Kidney (tissue), 14 donors: ENCODE data around the gene THEMIS. TPM values are rescaled to one million over a fixed set of nuclear protein-coding genes. Genes with fewer than 3 reads are reported as not detected.

ENCODE experiments used
- DNase-seq, 5 donors: peaks; one replicate each; pipeline ENCODE4 v3.0.0-alpha.2; 2013 to 2020
- FAIRE-seq: peaks from 2 replicates; lab custom pipeline; 2012; peaks lifted over from hg19 to GRCh38; lab: Jason Lieb, UNC
- H3K27ac ChIP-seq, 2 donors: one replicate each; pipeline ENCODE4 v1.7.0; 2013; ENCODE audit warnings: low read depth in 2 of 2, low read length in 2 of 2, inconsistent platforms in 1 of 2
- H3K27me3 ChIP-seq: one replicate; pipeline ENCODE4 v1.7.1; 2013; ENCODE audit warnings: low read length, inconsistent platforms; ENCODE audit not compliant: control insufficient read depth, insufficient read depth
- H3K36me3 ChIP-seq, 3 donors: one replicate each; pipeline versions ENCODE4 v1.7.0 to v1.7.1; 2013; ENCODE audit warnings: low read length in 3 of 3, control low read depth in 1 of 3, inconsistent platforms in 1 of 3; ENCODE audit not compliant: insufficient read depth in 3 of 3, control insufficient read depth in 2 of 3
- H3K4me1 ChIP-seq, 3 donors: one replicate each; pipeline versions ENCODE4 v1.7.0 to v1.7.1; 2013; ENCODE audit warnings: low read length in 3 of 3, inconsistent platforms in 1 of 3, low read depth in 1 of 3; ENCODE audit not compliant: control insufficient read depth in 2 of 3, insufficient read depth in 2 of 3
- H3K4me3 ChIP-seq, 3 donors: one replicate each; pipeline versions ENCODE4 v1.7.0 to v1.8.1; 2013; ENCODE audit warnings: low read length in 3 of 3, control low read depth in 1 of 3, inconsistent platforms in 1 of 3
- H3K9ac ChIP-seq, 3 donors: one replicate each; pipeline versions ENCODE4 v1.7.0 to v1.7.1; 2013; ENCODE audit warnings: low read length in 3 of 3, control low read depth in 1 of 3, inconsistent platforms in 1 of 3
- H3K9me3 ChIP-seq, 3 donors: one replicate each; pipeline versions ENCODE4 v1.7.0 to v1.7.1; 2013; ENCODE audit warnings: low read length in 3 of 3, control low read depth in 1 of 3, inconsistent platforms in 1 of 3; ENCODE audit not compliant: control insufficient read depth in 2 of 3, insufficient read depth in 1 of 3
- CTCF ChIP-seq: IDR thresholded peaks from 3 replicates; pipeline ENCODE4 v1.5.1; 2012; ENCODE audit warnings: mild to moderate bottlenecking, moderate library complexity, borderline replicate concordance; ENCODE audit not compliant: insufficient read depth; ENCODE audit errors: extremely low read depth
- intact Hi-C: fragments of 100-400 bp; cut with DNase I; formaldehyde crosslinking; loops from one replicate; pipeline ENCODE4 v1.11.1; 2022
- polyA plus RNA-seq: library from polyadenylated mRNA; stranded (reverse); fragments of 350-450 nt; fragmentation: Illumina TruSeq; extraction: RNeasy Lipid Tissue Mini Kit (QIAGEN cat#74804); gene quantifications from one replicate; pipeline ENCODE4 v1.2.3, GENCODE V29; 2014; ENCODE audit warnings: low read depth, low replicate concordance; ENCODE audit not compliant: insufficient read depth
- total RNA-seq: library from RNA; stranded (reverse); fragmentation: NEBNext Ultra II Directional; extraction: Animal tissue kit (Norgen Biotek cat#: 25700); gene quantifications from one replicate; pipeline ENCODE4 v1.2.1, GENCODE V29; 2021
- donor health status: control.
- donor health status: control.
- donor health status: control.
- donor health status: control.
- donor health status: control.
- donor health status: DM: yes; HTN: yes; CAD: no.
- donor health status: Normal renal cell carcinoma (clear cell type).

Gene THEMIS
- total and polyA plus RNA-seq, 2 donors from 2014 or later: 3.3 TPM; not detected in 1

- H3K27ac ChIP-seq: no peak overlapping the region
- H3K4me3 ChIP-seq: no peak overlapping the region
- no peaks in the 10 kb centered on the region for H3K4me1 ChIP-seq
- no peak for TF ChIP-seq CTCF
- no peaks in the 10 kb centered on the region for H3K36me3 ChIP-seq
- no peak for FAIRE-seq
- no peaks in the 10 kb centered on the region for H3K27me3 ChIP-seq
- intact Hi-C loops: no loop called here
- no peaks in the 10 kb centered on the region for H3K9me3 ChIP-seq
- no peak for DNase-seq
- no peak overlapping the region for H3K9ac ChIP-seq
Observed at GRCh38 chr6:127761084-127761483, 139.8 kb downstream of the THEMIS start.

- TF ChIP-seq CTCF: no peak
- intact Hi-C loops: no loop called here
Observed at GRCh38 chr6:127749095-127749494, 151.8 kb downstream of the THEMIS start.

GRCh38 chr6:127748290-127748689 is 152.6 kb downstream of the THEMIS start:
- H3K4me3 ChIP-seq: no peak overlapping the region
- intact Hi-C loops: no loop called here
- FAIRE-seq: no peak

More at GRCh38 chr6:127749095-127749494, 151.8 kb downstream of the THEMIS start:
- H3K4me3 ChIP-seq: no peak overlapping the region
- no peak for FAIRE-seq
- no peak for DNase-seq
- H3K27me3 ChIP-seq: no peaks in the 10 kb centered on the region
- H3K9me3 ChIP-seq: no peaks in the 10 kb centered on the region
- no peak overlapping the region for H3K27ac ChIP-seq
- no peaks in the 10 kb centered on the region for H3K4me1 ChIP-seq
- H3K36me3 ChIP-seq: no peaks in the 10 kb centered on the region
- no peak overlapping the region for H3K9ac ChIP-seq

More at GRCh38 chr6:127748290-127748689, 152.6 kb downstream of the THEMIS start:
- H3K27ac ChIP-seq: no peak overlapping the region
- H3K27me3 ChIP-seq: no peaks in the 10 kb centered on the region
- DNase-seq: no peak
- no peaks in the 10 kb centered on the region for H3K4me1 ChIP-seq
- H3K9ac ChIP-seq: no peak overlapping the region
- H3K36me3 ChIP-seq: no peaks in the 10 kb centered on the region
- TF ChIP-seq CTCF: no peak
- no peaks in the 10 kb centered on the region for H3K9me3 ChIP-seq
